ENCODE results near the gene CASQ1. TPM values are rescaled to one million over a fixed set of nuclear protein-coding genes. Genes with fewer than 3 reads are reported as not detected.
A peak's percentile ranks its signal among the peaks of the same experiment; 100 is the strongest.

The CASQ1 gene
- total RNA-seq, 1 donor from 2014 or later, result 3.4 TPM

GRCh38 chr1:160205242-160206035, 15.1 kb downstream of the CASQ1 start, which contains the start of gene PEA15:
PEA15 (plus strand) TSS chr1:160205384; CDS start chr1:160211545, 6,161 bp downstream.
- peak; percentile 75 for DNase-seq

GRCh38 chr1:160206036-160206389, 15.6 kb downstream of the CASQ1 start:
- DNase-seq, result peak; percentile 60

DNA sequence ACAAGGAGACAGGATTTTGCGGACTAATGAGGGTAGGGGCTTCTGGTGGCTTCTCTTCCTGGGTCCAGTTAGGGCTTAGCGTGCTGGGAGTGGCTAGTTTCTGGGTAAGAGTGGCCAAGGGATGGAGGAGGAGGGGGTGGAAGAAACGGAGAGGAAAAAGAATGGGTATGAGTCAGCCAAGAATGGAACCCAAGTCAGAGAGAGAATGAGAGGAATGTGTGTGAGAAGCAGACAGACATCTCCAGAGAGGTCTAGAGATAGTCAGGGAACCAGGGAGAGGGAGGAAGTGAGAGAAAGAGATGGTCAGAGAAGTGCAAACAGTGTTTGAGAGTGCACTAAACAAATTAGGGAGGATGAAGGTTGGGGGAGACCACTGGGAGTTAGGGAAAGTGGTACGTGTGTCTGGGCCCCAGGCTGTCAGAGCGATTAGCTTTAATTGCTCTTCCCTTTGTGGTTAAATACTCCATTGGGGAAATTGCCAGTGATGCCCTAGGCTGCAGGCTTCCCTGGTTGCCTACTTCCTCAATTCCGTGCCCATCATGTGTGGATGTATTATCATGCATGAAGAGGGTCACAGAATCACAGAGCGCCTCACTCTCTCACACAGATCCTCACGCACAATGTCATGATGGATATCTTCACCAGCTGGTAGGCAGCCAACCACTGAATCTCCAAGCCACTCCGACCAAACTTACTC, 16.2 kb downstream of the CASQ1 start:
- DNase-seq, result no peak

GRCh38 chr1:160207118-160207650, 16.8 kb downstream of the CASQ1 start:
- no peak for DNase-seq

GRCh38 chr1:160207771-160208556, 17.6 kb downstream of the CASQ1 start:
- DNase-seq, result no peak

DNA sequence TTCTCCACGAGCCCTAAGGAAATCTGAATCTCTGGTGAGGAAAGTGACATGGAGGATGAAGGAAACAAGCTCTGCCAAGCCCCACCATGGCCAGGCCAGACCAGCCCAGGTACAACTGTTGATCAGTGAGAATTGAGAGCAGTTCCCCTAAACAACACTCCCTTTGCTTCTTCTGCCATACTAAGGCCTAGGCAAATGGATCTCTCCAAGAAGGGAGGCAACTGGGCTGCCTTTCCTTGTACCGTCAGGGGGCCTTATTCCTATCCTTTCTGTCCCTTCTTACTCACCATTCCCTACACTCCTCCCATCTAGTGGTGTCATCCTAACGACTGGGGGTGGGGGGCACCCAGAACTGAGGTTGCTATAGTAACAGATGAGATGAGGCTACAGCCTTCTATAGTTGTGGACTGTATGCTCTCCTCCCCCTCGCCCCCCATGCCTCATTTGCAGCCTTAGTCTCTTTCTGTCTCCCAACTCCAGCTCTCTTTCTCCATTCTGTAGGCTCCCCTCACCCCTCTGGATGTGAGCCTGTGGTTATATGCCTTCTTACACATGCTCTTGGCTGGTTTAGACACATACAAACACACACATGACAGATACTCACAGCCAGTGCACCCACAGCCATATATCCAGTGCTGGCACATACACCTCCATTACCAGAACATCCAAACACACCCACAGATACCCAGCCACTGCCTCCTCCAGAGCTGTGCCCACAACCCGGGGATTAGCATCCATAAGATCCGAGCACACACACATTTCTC, 18.4 kb downstream of the CASQ1 start:
- DNase-seq, result no peak

GRCh38 chr1:160209321-160210046, 19.1 kb downstream of the CASQ1 start:
- peak; percentile 29 for DNase-seq

GRCh38 chr1:160210561-160210960, 20.2 kb downstream of the CASQ1 start:
- no peak for DNase-seq

- DNase-seq, result peak; percentile 39
Measured at GRCh38 chr1:160211046-160211790, 20.8 kb downstream of the CASQ1 start.

- DNase-seq, result no peak
Measured at GRCh38 chr1:160214481-160215140, 24.2 kb downstream of the CASQ1 start.

GRCh38 chr1:160216301-160216700, 25.9 kb downstream of the CASQ1 start:
- DNase-seq, result no peak

DNA sequence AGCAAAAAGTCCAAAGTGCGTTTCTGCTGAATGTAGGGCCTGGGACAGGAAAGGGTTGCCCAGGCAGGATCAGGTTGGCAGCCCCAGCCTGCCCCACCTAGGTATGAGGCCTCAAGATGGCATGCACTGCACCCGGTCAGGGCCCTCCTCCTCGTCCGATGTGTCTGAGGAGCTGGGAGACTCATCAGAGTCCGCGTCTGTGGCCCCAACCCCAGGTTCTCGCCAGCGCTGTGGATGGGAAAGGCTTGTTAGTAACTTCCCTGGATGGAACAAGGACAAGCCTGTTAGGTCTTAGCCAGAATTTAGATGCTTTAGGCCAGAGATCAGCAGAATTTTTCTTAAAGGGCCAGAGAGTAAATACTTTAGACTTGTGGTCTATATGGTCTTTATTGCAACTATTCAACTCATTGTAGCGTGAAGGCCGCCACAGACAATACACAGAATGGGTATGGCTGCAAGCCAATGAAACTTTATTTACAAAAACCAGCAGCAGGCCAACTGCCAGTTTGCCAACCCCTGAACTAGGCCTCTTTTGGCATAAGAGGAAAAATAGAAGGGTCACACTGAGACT, 27.2 kb downstream of the CASQ1 start:
- no peak for DNase-seq

- DNase-seq, result peak; percentile 63
Measured at GRCh38 chr1:160219062-160219929, 28.9 kb downstream of the CASQ1 start.

DNA sequence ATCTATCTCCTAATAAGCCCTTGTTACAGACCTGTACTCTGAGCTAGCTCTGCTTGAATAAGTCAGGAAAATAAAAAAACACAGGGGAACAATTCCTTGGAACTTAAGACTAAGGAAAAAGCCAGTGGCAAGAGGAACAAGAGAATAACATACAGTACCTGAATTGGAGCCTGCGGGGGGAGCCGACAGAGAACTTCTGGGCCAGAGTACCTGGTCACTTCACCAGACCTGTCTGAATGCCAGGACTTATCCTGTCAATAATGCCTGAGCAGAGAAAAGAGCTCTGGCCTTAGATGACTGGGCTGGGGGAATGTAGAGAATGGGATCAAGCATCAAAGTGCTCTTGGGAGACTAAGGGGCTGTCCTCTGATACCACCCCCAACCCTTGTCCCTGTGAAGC, 29.9 kb downstream of the CASQ1 start:
- DNase-seq, result no peak

GRCh38 chr1:160221089-160221488, 30.7 kb downstream of the CASQ1 start:
- DNase-seq, result no peak

- DNase-seq, result no peak
Measured at GRCh38 chr1:160222546-160222945, 32.2 kb downstream of the CASQ1 start.

DNA sequence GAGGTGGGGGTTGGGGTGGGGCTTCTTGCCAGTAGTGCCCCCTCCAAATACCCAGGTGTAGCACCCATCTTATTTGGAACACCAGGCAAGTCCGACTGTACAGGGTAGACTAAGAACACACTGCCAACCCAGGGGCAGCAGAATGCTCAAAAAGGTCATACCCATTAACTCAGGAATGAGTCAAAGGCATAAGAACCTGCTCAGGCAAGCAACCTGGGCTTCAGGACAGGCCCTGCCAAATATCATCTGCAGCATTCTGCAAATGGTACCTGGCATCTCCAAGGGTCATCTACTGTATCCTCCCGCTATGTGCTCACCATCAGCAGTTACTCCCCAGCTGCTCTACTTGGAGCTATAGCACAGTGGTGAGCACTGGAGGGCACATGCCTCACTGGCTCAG, 34.2 kb downstream of the CASQ1 start:
- no peak for DNase-seq

DNA sequence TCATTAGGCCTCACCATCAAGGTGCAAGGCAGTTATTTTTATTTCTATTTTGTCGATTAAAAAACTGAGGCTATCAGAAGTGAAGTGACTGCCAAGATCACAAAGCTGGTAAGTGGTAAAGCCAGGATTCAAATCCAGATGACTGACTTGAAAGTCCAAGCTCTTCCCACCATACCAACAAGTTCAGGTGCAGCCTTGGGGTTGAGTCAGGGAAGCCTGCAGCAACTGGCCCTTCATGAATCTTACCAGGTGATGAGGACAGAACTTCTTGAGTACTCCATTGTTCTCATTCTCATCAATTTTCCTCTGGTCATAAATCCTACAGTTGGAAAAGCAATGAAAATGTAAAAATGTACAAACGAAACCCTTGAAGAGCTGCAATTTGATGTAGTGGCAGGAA, 35.0 kb downstream of the CASQ1 start:
- DNase-seq, result no peak

GRCh38 chr1:160226623-160227022, 36.2 kb downstream of the CASQ1 start:
- DNase-seq, result no peak
